ENCODE data around the gene ADAMTS8.

The ADAMTS8 gene

GRCh38 chr11:130358398-130358797, 70.0 kb downstream of the ADAMTS8 start:
- TF ChIP-seq BACH2 (CRISPR knock-in tag; IDR thresholded peaks at IDR 0.05; ENCODE audit: borderline replicate concordance) (no peak), GLIS3 (CRISPR knock-in tag; IDR thresholded peaks at IDR 0.05) (no peak), ZFP30 (CRISPR knock-in tag; IDR thresholded peaks at IDR 0.05) (no peak), RARB (CRISPR knock-in tag; IDR thresholded peaks at IDR 0.05) (no peak), CSDC2 (CRISPR knock-in tag; IDR thresholded peaks at IDR 0.05) (no peak), ZNF565 (CRISPR knock-in tag; conservative IDR thresholded peaks at IDR 0.05; ENCODE audit: low read depth) (no peak), ZC3H10 (CRISPR knock-in tag; IDR thresholded peaks at IDR 0.05) (no peak), CREB5 (CRISPR knock-in tag; IDR thresholded peaks at IDR 0.05; ENCODE audit: low read depth) (no peak), ESRRG (CRISPR knock-in tag; IDR thresholded peaks at IDR 0.05) (no peak), TCF4 (CRISPR knock-in tag; IDR thresholded peaks at IDR 0.05; ENCODE audit: borderline replicate concordance) (no peak), PPARA (CRISPR knock-in tag; IDR thresholded peaks at IDR 0.05; ENCODE audit: borderline replicate concordance) (no peak), ZNF8 (CRISPR knock-in tag; IDR thresholded peaks at IDR 0.05) (no peak), ARNTL (CRISPR knock-in tag; IDR thresholded peaks at IDR 0.05; ENCODE audit: borderline replicate concordance, low read depth) (no peak), OSR1 (CRISPR knock-in tag; IDR thresholded peaks at IDR 0.05) (no peak), ISL1 (CRISPR knock-in tag; IDR thresholded peaks at IDR 0.05) (no peak), TOX (CRISPR knock-in tag; IDR thresholded peaks at IDR 0.05; ENCODE audit: borderline replicate concordance) (no peak), POU6F1 (CRISPR knock-in tag; IDR thresholded peaks at IDR 0.05; ENCODE audit: borderline replicate concordance, low read depth) (no peak), SNAI2 (CRISPR knock-in tag; IDR thresholded peaks at IDR 0.05) (no peak)
- TF ChIP-seq, protein P1, sequence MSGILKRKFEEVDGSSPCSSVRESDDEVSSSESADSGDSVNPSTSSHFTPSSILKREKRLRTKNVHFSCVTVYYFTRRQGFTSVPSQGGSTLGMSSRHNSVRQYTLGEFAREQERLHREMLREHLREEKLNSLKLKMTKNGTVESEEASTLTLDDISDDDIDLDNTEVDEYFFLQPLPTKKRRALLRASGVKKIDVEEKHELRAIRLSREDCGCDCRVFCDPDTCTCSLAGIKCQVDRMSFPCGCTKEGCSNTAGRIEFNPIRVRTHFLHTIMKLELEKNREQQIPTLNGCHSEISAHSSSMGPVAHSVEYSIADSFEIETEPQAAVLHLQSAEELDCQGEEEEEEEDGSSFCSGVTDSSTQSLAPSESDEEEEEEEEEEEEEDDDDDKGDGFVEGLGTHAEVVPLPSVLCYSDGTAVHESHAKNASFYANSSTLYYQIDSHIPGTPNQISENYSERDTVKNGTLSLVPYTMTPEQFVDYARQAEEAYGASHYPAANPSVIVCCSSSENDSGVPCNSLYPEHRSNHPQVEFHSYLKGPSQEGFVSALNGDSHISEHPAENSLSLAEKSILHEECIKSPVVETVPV (CRISPR knock-in tag; IDR thresholded peaks at IDR 0.05), result no peak
- TF ChIP-seq, protein P2, sequence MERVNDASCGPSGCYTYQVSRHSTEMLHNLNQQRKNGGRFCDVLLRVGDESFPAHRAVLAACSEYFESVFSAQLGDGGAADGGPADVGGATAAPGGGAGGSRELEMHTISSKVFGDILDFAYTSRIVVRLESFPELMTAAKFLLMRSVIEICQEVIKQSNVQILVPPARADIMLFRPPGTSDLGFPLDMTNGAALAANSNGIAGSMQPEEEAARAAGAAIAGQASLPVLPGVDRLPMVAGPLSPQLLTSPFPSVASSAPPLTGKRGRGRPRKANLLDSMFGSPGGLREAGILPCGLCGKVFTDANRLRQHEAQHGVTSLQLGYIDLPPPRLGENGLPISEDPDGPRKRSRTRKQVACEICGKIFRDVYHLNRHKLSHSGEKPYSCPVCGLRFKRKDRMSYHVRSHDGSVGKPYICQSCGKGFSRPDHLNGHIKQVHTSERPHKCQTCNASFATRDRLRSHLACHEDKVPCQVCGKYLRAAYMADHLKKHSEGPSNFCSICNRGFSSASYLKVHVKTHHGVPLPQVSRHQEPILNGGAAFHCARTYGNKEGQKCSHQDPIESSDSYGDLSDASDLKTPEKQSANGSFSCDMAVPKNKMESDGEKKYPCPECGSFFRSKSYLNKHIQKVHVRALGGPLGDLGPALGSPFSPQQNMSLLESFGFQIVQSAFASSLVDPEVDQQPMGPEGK (CRISPR knock-in tag; IDR thresholded peaks at IDR 0.05; ENCODE audit: borderline replicate concordance), result no peak

More at GRCh38 chr11:130358398-130358797, 70.0 kb downstream of the ADAMTS8 start:
- ATAC-seq, result no peak
